Vagina (tissue), 2 donors: ENCODE results near the gene PSMG2.
"Not testable (repeated sequence)": the region's sequence is repeated elsewhere in the genome, so short reads cannot be mapped to it uniquely, and the experiment has no call there.

ENCODE experiments used
- POLR2A ChIP-seq, 2 donors: fragments of 450-650 bp; IDR thresholded peaks; one replicate each; pipeline ENCODE4 v1.6.1; 2017; ENCODE audit warnings: antibody characterized with exemption in 2 of 2, mild to moderate bottlenecking in 2 of 2, moderate library complexity in 2 of 2
- TF ChIP-seq, protein P1 (sequence below), 3 experiments: fragments of 450-650 bp in 2 of 3; fragments of 200-600 bp in 1 of 3; sonication (generic) in 1 of 3; IDR thresholded peaks; one replicate each; pipeline ENCODE4 v1.5.1; 2017 to 2019; ENCODE audit warnings: antibody characterized with exemption in 3 of 3, mild to moderate bottlenecking in 2 of 3, moderate library complexity in 2 of 3

- TF ChIP-seq, protein P1, sequence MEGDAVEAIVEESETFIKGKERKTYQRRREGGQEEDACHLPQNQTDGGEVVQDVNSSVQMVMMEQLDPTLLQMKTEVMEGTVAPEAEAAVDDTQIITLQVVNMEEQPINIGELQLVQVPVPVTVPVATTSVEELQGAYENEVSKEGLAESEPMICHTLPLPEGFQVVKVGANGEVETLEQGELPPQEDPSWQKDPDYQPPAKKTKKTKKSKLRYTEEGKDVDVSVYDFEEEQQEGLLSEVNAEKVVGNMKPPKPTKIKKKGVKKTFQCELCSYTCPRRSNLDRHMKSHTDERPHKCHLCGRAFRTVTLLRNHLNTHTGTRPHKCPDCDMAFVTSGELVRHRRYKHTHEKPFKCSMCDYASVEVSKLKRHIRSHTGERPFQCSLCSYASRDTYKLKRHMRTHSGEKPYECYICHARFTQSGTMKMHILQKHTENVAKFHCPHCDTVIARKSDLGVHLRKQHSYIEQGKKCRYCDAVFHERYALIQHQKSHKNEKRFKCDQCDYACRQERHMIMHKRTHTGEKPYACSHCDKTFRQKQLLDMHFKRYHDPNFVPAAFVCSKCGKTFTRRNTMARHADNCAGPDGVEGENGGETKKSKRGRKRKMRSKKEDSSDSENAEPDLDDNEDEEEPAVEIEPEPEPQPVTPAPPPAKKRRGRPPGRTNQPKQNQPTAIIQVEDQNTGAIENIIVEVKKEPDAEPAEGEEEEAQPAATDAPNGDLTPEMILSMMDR (IDR thresholded peaks at IDR 0.05) = not testable (repeated sequence)
- TF ChIP-seq POLR2A (IDR thresholded peaks at IDR 0.05) = not testable (repeated sequence)
Observed at GRCh38 chr18:12756619-12757239, 53.9 kb downstream of the PSMG2 start.
